Heart left ventricle (tissue), 13 donors: ENCODE results near the gene PHF24.

Source experiments
- POLR2A ChIP-seq, 2 donors: fragments of 450-650 bp; IDR thresholded peaks; one replicate each; pipeline ENCODE4 v1.6.1; 2017; ENCODE audit warnings: antibody characterized with exemption in 2 of 2, mild to moderate bottlenecking in 2 of 2, moderate library complexity in 2 of 2
- TF ChIP-seq, protein P1 (sequence below), 12 donors: fragments of 200-600 bp; sonication (generic) in 4 of 12; IDR thresholded peaks; one replicate each; pipeline versions ENCODE4 v1.5.0 to v1.8.0; 2018 to 2022; ENCODE audit warnings: antibody characterized with exemption in 12 of 12, mild to moderate bottlenecking in 5 of 12
- donor health status: ischemic (EF 13 %, LVEDD 7.1; RV severe dilation, severe dysfunction).
- donor health status: DM: no; HTN: yes; CAD: no.
- donor health status: DM: no; HTN: no; CAD: no.
- donor health status: ischemic (EF 25% LVEDD 6.9; RV normal size, moderate dysfunction).
- donor health status: ischemic (EF 25% LVEDD 5.7; RV mildly dilated, moderate dysfunction).
- donor health status: ischemic (EF 35%, LVEDD 5.7; RV mildly dilated, moderate dysfunction).
- donor health status: nonischemic (EF 11% LVEDD 7.7; RV severe dilation, severe dysfunction).
- donor health status: DM: yes; HTN: yes; CAD: no.
- donor health status: PGD.
- donor health status: ischemic (EF 29% LVEDD 5.4; RV normal size, mild dysfunction).
- donor health status: nonischemic (EF 23%, LVEDD 6.1; RV moderate dilation, normal function).

DNA sequence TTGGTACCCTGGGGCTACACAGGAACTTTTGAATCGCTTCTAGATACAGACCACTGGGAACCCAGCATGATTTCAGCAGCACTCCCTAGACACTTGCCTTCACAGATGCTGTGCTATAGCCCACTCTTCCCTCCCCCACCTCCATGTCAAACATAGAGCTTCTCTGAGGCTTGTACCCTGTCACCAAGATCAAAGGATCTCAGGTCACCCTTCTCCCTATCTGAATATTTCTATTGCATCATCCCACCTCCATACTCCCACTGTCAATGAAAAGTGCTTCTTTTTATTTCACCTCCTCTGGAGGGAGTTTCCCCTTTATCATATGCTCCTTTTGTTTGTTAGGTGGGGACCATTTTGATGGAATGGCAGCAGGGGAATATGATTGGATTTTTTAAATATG, 29.2 kb upstream of the PHF24 start:
- TF ChIP-seq, protein P1, sequence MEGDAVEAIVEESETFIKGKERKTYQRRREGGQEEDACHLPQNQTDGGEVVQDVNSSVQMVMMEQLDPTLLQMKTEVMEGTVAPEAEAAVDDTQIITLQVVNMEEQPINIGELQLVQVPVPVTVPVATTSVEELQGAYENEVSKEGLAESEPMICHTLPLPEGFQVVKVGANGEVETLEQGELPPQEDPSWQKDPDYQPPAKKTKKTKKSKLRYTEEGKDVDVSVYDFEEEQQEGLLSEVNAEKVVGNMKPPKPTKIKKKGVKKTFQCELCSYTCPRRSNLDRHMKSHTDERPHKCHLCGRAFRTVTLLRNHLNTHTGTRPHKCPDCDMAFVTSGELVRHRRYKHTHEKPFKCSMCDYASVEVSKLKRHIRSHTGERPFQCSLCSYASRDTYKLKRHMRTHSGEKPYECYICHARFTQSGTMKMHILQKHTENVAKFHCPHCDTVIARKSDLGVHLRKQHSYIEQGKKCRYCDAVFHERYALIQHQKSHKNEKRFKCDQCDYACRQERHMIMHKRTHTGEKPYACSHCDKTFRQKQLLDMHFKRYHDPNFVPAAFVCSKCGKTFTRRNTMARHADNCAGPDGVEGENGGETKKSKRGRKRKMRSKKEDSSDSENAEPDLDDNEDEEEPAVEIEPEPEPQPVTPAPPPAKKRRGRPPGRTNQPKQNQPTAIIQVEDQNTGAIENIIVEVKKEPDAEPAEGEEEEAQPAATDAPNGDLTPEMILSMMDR (IDR thresholded peaks at IDR 0.05): no peak
- no peak for TF ChIP-seq POLR2A (IDR thresholded peaks at IDR 0.05)
